Measurements from ENCODE around the gene DLGAP1.

DLGAP1 gene

GRCh38 chr18:3839581-3839981 is 615.5 kb downstream of the DLGAP1 start:
- Histone ChIP-seq H3K4me1 (ENCODE audit: control insufficient read depth in 2 of 2, insufficient read depth in 1 of 2, low read depth in 1 of 2, low read length in 2 of 2) (peaks cover 16 to 23% of the 10 kb centered on the region in 2 donors), H2BK5ac (ENCODE audit: low read length) (no peak overlapping the region), H3K27me3 (ENCODE audit: control insufficient read depth in 3 of 3, insufficient read depth in 3 of 3, low read depth in 1 of 3, low read length in 3 of 3) (peaks cover 0 to 3% (median 0%) of the 10 kb centered on the region in 3 experiments), H3K4me3 (ENCODE audit: low read length in 2 of 2) (no peak overlapping the region), H2AFZ (ENCODE audit: low read length) (no peak overlapping the region), H3K4me2 (ENCODE audit: insufficient read depth, low read length, poor library complexity, severe bottlenecking) (peak overlapping the region; percentile 48), H3K18ac (ENCODE audit: low read length) (no peak overlapping the region), H3K4ac (ENCODE audit: low read length) (no peak overlapping the region), H2BK12ac (ENCODE audit: low read length) (no peak overlapping the region), H3K9ac (ENCODE audit: low read depth, low read length, poor library complexity) (no peak overlapping the region), H4K8ac (ENCODE audit: low read depth, low read length) (no peak overlapping the region), H3K79me1 (ENCODE audit: low read depth, low read length) (no peaks in the 10 kb centered on the region), H2AK5ac (ENCODE audit: low read depth, low read length) (no peak overlapping the region), H4K91ac (ENCODE audit: low read depth, low read length, poor library complexity) (no peak overlapping the region), H3K36me3 (replicated peaks in 1 of 2; ENCODE audit: control insufficient read depth in 2 of 2, insufficient read depth in 2 of 2, low read length in 2 of 2) (no peaks in the 10 kb centered on the region), H3K23ac (ENCODE audit: low read depth, low read length, poor library complexity) (no peak overlapping the region), H3K9me3 (replicated peaks in 1 of 2; ENCODE audit: control insufficient read depth in 2 of 2, insufficient read depth in 1 of 2, low read depth in 1 of 2, low read length in 2 of 2) (no peaks in the 10 kb centered on the region), H2BK15ac (ENCODE audit: low read length) (no peak overlapping the region), H3K27ac (replicated peaks; ENCODE audit: low read length) (peak overlapping the region; percentile 97), H3K14ac (ENCODE audit: low read length) (no peak overlapping the region), H2BK120ac (ENCODE audit: low read depth, low read length) (no peak overlapping the region)
- peak; percentile 78 for DNase-seq (ENCODE audit: low spot score)
- WGBS, 2 donors (ENCODE audit: extremely low coverage in 2 of 2, insufficient read length in 2 of 2, insufficient replicate concordance in 1 of 2): no CpG with 5 or more reads among the region's 2 CpGs

GRCh38 chr18:3836483-3837335 is 618.4 kb downstream of the DLGAP1 start:
- H3K4me1 ChIP-seq (ENCODE audit: control insufficient read depth in 2 of 2, insufficient read depth in 1 of 2, low read depth in 1 of 2, low read length in 2 of 2): peaks cover 20 to 23% of the 10 kb centered on the region in 2 donors
- no peak overlapping the region for H2AK5ac ChIP-seq (ENCODE audit: low read depth, low read length)
- no peak overlapping the region for H3K23ac ChIP-seq (ENCODE audit: low read depth, low read length, poor library complexity)
- no peak overlapping the region for H3K9ac ChIP-seq (ENCODE audit: low read depth, low read length, poor library complexity)
- no peak overlapping the region for H2BK12ac ChIP-seq (ENCODE audit: low read length)
- no peak overlapping the region for H2BK15ac ChIP-seq (ENCODE audit: low read length)
- no peaks in the 10 kb centered on the region for H3K79me1 ChIP-seq (ENCODE audit: low read depth, low read length)
- H3K4me3 ChIP-seq (ENCODE audit: low read length in 2 of 2): no peak overlapping the region
- H3K9me3 ChIP-seq (replicated peaks in 1 of 2; ENCODE audit: control insufficient read depth in 2 of 2, insufficient read depth in 1 of 2, low read depth in 1 of 2, low read length in 2 of 2): no peaks in the 10 kb centered on the region
- H2BK120ac ChIP-seq (ENCODE audit: low read depth, low read length): no peak overlapping the region
- no peak overlapping the region for H3K14ac ChIP-seq (ENCODE audit: low read length)
- H3K36me3 ChIP-seq (replicated peaks in 1 of 2; ENCODE audit: control insufficient read depth in 2 of 2, insufficient read depth in 2 of 2, low read length in 2 of 2): no peaks in the 10 kb centered on the region
- peaks cover 0 to 3% (median 0%) of the 10 kb centered on the region in 3 experiments for H3K27me3 ChIP-seq (ENCODE audit: control insufficient read depth in 3 of 3, insufficient read depth in 3 of 3, low read depth in 1 of 3, low read length in 3 of 3)
- H3K4ac ChIP-seq (ENCODE audit: low read length): no peak overlapping the region
- no peak overlapping the region for H2AFZ ChIP-seq (ENCODE audit: low read length)
- peak overlapping the region; percentile 78 for H3K27ac ChIP-seq (replicated peaks; ENCODE audit: low read length)
- DNase-seq (ENCODE audit: low spot score): no peak
- H2BK5ac ChIP-seq (ENCODE audit: low read length): no peak overlapping the region
- H3K4me2 ChIP-seq (ENCODE audit: insufficient read depth, low read length, poor library complexity, severe bottlenecking): no peak overlapping the region
- H4K91ac ChIP-seq (ENCODE audit: low read depth, low read length, poor library complexity): no peak overlapping the region
- no peak overlapping the region for H3K18ac ChIP-seq (ENCODE audit: low read length)
- no peak overlapping the region for H4K8ac ChIP-seq (ENCODE audit: low read depth, low read length)
- WGBS, 2 donors (ENCODE audit: extremely low coverage in 2 of 2, insufficient read length in 2 of 2, insufficient replicate concordance in 1 of 2): no CpG with 5 or more reads among the region's 12 CpGs

- Histone ChIP-seq H2BK12ac (ENCODE audit: low read length) (no peak overlapping the region), H3K4me1 (ENCODE audit: control insufficient read depth in 2 of 2, insufficient read depth in 1 of 2, low read depth in 1 of 2, low read length in 2 of 2) (peaks cover 8% of the 10 kb centered on the region in 2 donors), H2BK120ac (ENCODE audit: low read depth, low read length) (no peak overlapping the region), H3K4me3 (ENCODE audit: low read length in 2 of 2) (no peak overlapping the region), H3K36me3 (replicated peaks in 1 of 2; ENCODE audit: control insufficient read depth in 2 of 2, insufficient read depth in 2 of 2, low read length in 2 of 2) (no peaks in the 10 kb centered on the region), H3K14ac (ENCODE audit: low read length) (no peak overlapping the region), H3K4ac (ENCODE audit: low read length) (no peak overlapping the region), H4K91ac (ENCODE audit: low read depth, low read length, poor library complexity) (no peak overlapping the region), H3K9ac (ENCODE audit: low read depth, low read length, poor library complexity) (no peak overlapping the region), H3K23ac (ENCODE audit: low read depth, low read length, poor library complexity) (no peak overlapping the region), H4K8ac (ENCODE audit: low read depth, low read length) (no peak overlapping the region), H3K4me2 (ENCODE audit: insufficient read depth, low read length, poor library complexity, severe bottlenecking) (no peak overlapping the region), H2BK5ac (ENCODE audit: low read length) (no peak overlapping the region), H3K79me1 (ENCODE audit: low read depth, low read length) (no peaks in the 10 kb centered on the region), H3K9me3 (replicated peaks in 1 of 2; ENCODE audit: control insufficient read depth in 2 of 2, insufficient read depth in 1 of 2, low read depth in 1 of 2, low read length in 2 of 2) (no peaks in the 10 kb centered on the region), H3K27ac (replicated peaks; ENCODE audit: low read length) (no peak overlapping the region), H2AFZ (ENCODE audit: low read length) (no peak overlapping the region), H3K18ac (ENCODE audit: low read length) (no peak overlapping the region), H3K27me3 (ENCODE audit: control insufficient read depth in 3 of 3, insufficient read depth in 3 of 3, low read depth in 1 of 3, low read length in 3 of 3) (no peaks in the 10 kb centered on the region), H2BK15ac (ENCODE audit: low read length) (no peak overlapping the region), H2AK5ac (ENCODE audit: low read depth, low read length) (no peak overlapping the region)
- no peak for DNase-seq (ENCODE audit: low spot score)
- WGBS, 2 donors (ENCODE audit: extremely low coverage in 2 of 2, insufficient read length in 2 of 2, insufficient replicate concordance in 1 of 2): no CpG with 5 or more reads among the region's 6 CpGs
Measured at GRCh38 chr18:3832025-3832638, 623.0 kb downstream of the DLGAP1 start.

- H3K18ac ChIP-seq (ENCODE audit: low read length): no peak overlapping the region
- no peak overlapping the region for H3K23ac ChIP-seq (ENCODE audit: low read depth, low read length, poor library complexity)
- H3K27ac ChIP-seq (replicated peaks; ENCODE audit: low read length): no peak overlapping the region
- no peak overlapping the region for H4K8ac ChIP-seq (ENCODE audit: low read depth, low read length)
- no peak overlapping the region for H2AK5ac ChIP-seq (ENCODE audit: low read depth, low read length)
- no peak overlapping the region for H2AFZ ChIP-seq (ENCODE audit: low read length)
- no peak overlapping the region for H3K4me3 ChIP-seq (ENCODE audit: low read length in 2 of 2)
- no peak overlapping the region for H2BK5ac ChIP-seq (ENCODE audit: low read length)
- no peak overlapping the region for H3K4me2 ChIP-seq (ENCODE audit: insufficient read depth, low read length, poor library complexity, severe bottlenecking)
- H3K79me1 ChIP-seq (ENCODE audit: low read depth, low read length): no peaks in the 10 kb centered on the region
- no peak overlapping the region for H4K91ac ChIP-seq (ENCODE audit: low read depth, low read length, poor library complexity)
- H3K36me3 ChIP-seq (replicated peaks in 1 of 2; ENCODE audit: control insufficient read depth in 2 of 2, insufficient read depth in 2 of 2, low read length in 2 of 2): no peaks in the 10 kb centered on the region
- no peak overlapping the region for H2BK15ac ChIP-seq (ENCODE audit: low read length)
- no peak overlapping the region for H2BK120ac ChIP-seq (ENCODE audit: low read depth, low read length)
- H3K14ac ChIP-seq (ENCODE audit: low read length): no peak overlapping the region
- H2BK12ac ChIP-seq (ENCODE audit: low read length): no peak overlapping the region
- WGBS, 2 donors (ENCODE audit: extremely low coverage in 2 of 2, insufficient read length in 2 of 2, insufficient replicate concordance in 1 of 2): no CpG with 5 or more reads among the region's 1 CpG
- peaks cover 10 to 11% of the 10 kb centered on the region in 2 donors for H3K4me1 ChIP-seq (ENCODE audit: control insufficient read depth in 2 of 2, insufficient read depth in 1 of 2, low read depth in 1 of 2, low read length in 2 of 2)
- no peak for DNase-seq (ENCODE audit: low spot score)
- H3K4ac ChIP-seq (ENCODE audit: low read length): no peak overlapping the region
- H3K9me3 ChIP-seq (replicated peaks in 1 of 2; ENCODE audit: control insufficient read depth in 2 of 2, insufficient read depth in 1 of 2, low read depth in 1 of 2, low read length in 2 of 2): peaks cover 0 to 3% of the 10 kb centered on the region in 2 donors
- no peak overlapping the region for H3K9ac ChIP-seq (ENCODE audit: low read depth, low read length, poor library complexity)
- H3K27me3 ChIP-seq (ENCODE audit: control insufficient read depth in 3 of 3, insufficient read depth in 3 of 3, low read depth in 1 of 3, low read length in 3 of 3): no peaks in the 10 kb centered on the region
Measured at GRCh38 chr18:3830604-3831003, 624.5 kb downstream of the DLGAP1 start.

All from neuronal stem cell (in vitro differentiated cells).